Cardiac septum (tissue), 1 donor: ENCODE data around the gene ERF. TPM values are rescaled to one million over a fixed set of nuclear protein-coding genes. Genes with fewer than 3 reads are reported as not detected.

Source experiments
- DNase-seq: peaks from one replicate; pipeline ENCODE4 v3.0.0-alpha.2; 2020; ENCODE audit warnings: low spot score
- intact Hi-C: fragments of 100-400 bp; cut with DNase I; formaldehyde crosslinking; loops from one replicate; pipeline ENCODE4 v1.14.0; 2022
- total RNA-seq: library from RNA; stranded (reverse); fragmentation: NEBNext Ultra II Directional; extraction: Animal tissue kit (Norgen Biotek cat#: 25700); gene quantifications from one replicate; pipeline ENCODE4 v1.2.1, GENCODE V29; 2021
- donor health status: DM: no; HTN: no; CAD: no.

ERF gene
- total RNA-seq, 1 donor from 2014 or later, result 37.4 TPM

GRCh38 chr19:42229301-42229854 is 25.6 kb downstream of the ERF start:
- no peak for DNase-seq
- intact Hi-C loops, result no loop called here

GRCh38 chr19:42228641-42229040 is 26.3 kb downstream of the ERF start:
- DNase-seq, result no peak
- intact Hi-C loops, result no loop called here

GRCh38 chr19:42226886-42227285 is 28.0 kb downstream of the ERF start:
- intact Hi-C loops, result no loop called here
- DNase-seq, result no peak

GRCh38 chr19:42225718-42226292 is 29.1 kb downstream of the ERF start:
- intact Hi-C loops, result no loop called here
- DNase-seq, result no peak

- intact Hi-C loops, result no loop called here
- DNase-seq, result no peak
Observed at GRCh38 chr19:42224940-42225717, 29.8 kb downstream of the ERF start.

GRCh38 chr19:42220751-42221097 is 34.2 kb downstream of the ERF start:
- no peak for DNase-seq
- intact Hi-C loops, result no loop called here

GRCh38 chr19:42219812-42220750 is 34.8 kb downstream of the ERF start, which contains the start of gene ZNF526:
Gene ZNF526, plus strand, starts transcription at chr19:42220312. Its CDS starts 4,092 bp downstream, at chr19:42224404.
- peak; percentile 99 for DNase-seq
- intact Hi-C loops, result loop anchor here (2.0 kb wide), 1 partner anchor 23 kb away; the partner anchor contains the start of gene GSK3A

GRCh38 chr19:42217520-42218437 is 37.1 kb downstream of the ERF start, which contains the start of gene DEDD2:
Gene DEDD2, minus strand, starts transcription at chr19:42217677. Its CDS starts 670 bp downstream, at chr19:42217007.
- intact Hi-C loops, result loop anchor here (2.0 kb wide), 1 partner anchor 25 kb away; the partner anchor contains the start of gene GSK3A
- DNase-seq, result peak; percentile 100

- intact Hi-C loops, result no loop called here
Observed at GRCh38 chr19:42216653-42217519, 38.0 kb downstream of the ERF start.

GRCh38 chr19:42214810-42215485 is 40.0 kb downstream of the ERF start:
- DNase-seq, result no peak
- intact Hi-C loops, result no loop called here

More at GRCh38 chr19:42216653-42217519, 38.0 kb downstream of the ERF start:
- DNase-seq, result no peak

- DNase-seq, result no peak
- intact Hi-C loops, result no loop called here
Observed at GRCh38 chr19:42212886-42213285, 42.0 kb downstream of the ERF start.

GRCh38 chr19:42208612-42209011 is 46.3 kb downstream of the ERF start:
- intact Hi-C loops, result no loop called here
- DNase-seq, result no peak

- no peak for DNase-seq
- intact Hi-C loops, result no loop called here
Observed at GRCh38 chr19:42207767-42208271, 47.1 kb downstream of the ERF start.

- intact Hi-C loops, result no loop called here
- DNase-seq, result no peak
Observed at GRCh38 chr19:42206871-42207755, 47.8 kb downstream of the ERF start.

- DNase-seq, result no peak
- intact Hi-C loops, result no loop called here
Observed at GRCh38 chr19:42204664-42205063, 50.3 kb downstream of the ERF start.

- intact Hi-C loops, result no loop called here
- DNase-seq, result no peak
Observed at GRCh38 chr19:42203700-42204099, 51.2 kb downstream of the ERF start.
